Embryonic facial prominence (tissue), 1 donor: Measurements from ENCODE around the gene ADA.
"Not testable (repeated sequence)": the region's sequence is repeated elsewhere in the genome, so short reads cannot be mapped to it uniquely, and the experiment has no call there.

ENCODE experiments used
- DNase-seq: peaks from one replicate; pipeline ENCODE4 v3.0.0-alpha.2; 2016; ENCODE audit errors: extremely low spot score

ADA gene

DNA sequence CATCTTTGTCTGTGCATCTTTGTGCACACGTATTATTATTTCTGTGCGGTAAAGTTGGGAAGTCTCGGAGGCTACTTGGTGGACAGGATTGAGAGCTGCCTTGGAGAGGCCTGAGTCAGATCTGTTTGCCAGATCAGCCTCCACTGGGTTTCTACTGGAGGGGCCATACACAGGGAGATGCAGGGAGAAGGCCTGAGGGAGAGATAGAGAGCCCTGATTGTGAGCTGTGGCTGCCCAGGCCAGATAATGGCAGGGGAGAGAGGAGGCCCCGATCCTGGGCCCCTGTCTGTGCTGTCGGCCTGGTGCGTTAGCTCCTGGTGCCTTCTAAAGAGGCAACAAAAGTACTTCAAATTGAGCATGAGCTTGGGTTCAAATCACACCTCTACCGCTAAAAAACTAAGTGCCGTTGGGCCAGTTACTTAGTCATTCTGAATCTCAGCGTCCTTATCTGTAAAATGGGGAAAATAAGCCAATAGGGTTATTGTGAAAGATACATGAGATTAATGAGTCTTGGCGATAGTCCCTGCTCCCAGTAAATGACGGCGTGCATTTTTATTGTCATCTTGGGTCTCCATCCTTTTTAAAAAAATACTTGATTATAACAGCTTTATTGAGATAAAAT lies 27.6 kb upstream of the ADA start:
- DNase-seq = no peak

DNA sequence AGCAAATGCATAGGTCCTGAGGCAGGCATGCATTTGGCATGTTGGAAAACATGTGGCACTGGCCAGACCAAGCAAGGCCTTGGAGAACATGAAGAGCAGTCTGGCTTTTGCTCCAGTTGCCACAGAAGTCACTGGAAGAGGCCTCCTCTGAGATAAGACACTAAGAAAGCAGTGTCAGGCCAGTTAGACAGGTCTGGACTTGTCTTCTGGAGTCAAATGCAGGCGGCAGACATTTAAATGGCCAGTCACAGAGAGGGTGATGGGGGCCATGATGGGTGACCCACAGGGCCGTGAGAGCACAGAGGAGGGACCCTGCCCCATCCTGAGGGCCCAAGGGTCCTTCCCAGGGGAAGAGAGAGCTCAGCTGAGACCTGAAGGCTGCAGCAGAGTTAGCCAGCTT lies 26.7 kb upstream of the ADA start:
- no peak for DNase-seq

GRCh38 chr20:44672318-44672902 lies 20.9 kb upstream of the ADA start:
- DNase-seq = not testable (repeated sequence)

DNA sequence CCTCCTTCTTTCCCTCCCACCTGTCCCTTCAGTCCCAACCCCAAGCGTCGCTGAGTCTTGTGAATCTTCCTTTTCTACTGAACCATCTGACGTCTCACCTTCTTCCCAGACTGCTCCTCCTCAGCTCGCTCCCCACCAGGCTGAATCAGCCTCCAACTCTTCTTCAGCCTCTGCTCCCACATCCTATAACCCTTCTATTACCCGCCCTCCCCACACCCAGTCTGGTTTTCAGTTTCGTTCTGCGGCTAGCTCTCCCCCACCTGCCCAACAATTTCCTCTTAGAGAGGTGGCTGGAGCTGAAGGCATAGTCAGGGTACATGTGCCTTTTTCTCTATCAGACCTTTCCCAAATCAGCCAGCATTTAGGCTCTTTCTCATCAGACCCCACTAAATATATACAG lies 20.0 kb upstream of the ADA start:
- DNase-seq = not testable (repeated sequence)

GRCh38 chr20:44670851-44671250 lies 19.4 kb upstream of the ADA start:
- DNase-seq = not testable (repeated sequence)

GRCh38 chr20:44666066-44666465 lies 14.6 kb upstream of the ADA start:
- no peak for DNase-seq

- DNase-seq = no peak
These were observed 12.6 kb upstream of the ADA start for GRCh38 chr20:44664131-44664530.

DNA sequence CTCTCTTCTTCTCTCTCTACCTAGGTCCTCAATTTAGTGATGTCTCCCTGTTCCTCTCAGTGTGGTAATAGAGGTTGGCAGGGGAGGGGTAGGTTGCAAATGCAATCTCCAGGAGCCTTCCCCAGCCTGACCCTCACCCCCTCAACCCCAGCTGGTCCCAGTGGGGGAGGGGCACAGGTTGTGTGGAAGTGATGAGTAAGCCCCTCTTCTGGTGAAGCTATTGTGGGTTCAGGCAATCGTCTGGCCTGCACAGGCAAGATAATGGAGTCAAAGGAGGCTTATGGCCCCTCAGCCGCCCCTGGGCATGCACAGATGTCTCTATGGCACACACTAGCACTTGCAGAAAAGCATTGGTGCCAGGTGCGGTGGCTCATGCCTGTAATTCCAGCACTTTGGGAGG lies 10.8 kb upstream of the ADA start:
- DNase-seq = no peak

GRCh38 chr20:44660581-44660980 lies 9.1 kb upstream of the ADA start:
- DNase-seq = no peak

DNA sequence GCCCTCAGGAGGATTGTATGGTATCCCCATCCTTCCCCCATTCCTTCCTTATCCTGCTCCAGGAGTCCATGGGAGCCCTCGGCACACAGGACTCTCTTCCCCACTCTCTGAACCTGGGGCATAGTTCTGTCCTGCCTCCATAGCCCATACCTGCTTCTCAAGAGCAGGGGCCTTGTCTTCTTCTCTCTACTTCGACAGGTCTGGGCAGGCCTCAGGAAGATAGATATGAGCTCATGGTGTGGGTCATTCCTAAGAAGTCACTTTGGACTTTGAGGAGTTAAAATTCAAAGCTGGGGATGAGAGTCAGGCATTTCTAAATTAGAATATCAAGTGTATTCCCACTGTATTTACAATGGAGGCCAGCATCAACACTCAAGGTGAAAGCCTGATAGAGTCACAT lies 8.4 kb upstream of the ADA start:
- DNase-seq = no peak

- DNase-seq = no peak
These were observed 7.3 kb upstream of the ADA start for GRCh38 chr20:44658810-44659209.

- DNase-seq = no peak
These were observed 6.4 kb upstream of the ADA start for GRCh38 chr20:44657875-44658274.

DNA sequence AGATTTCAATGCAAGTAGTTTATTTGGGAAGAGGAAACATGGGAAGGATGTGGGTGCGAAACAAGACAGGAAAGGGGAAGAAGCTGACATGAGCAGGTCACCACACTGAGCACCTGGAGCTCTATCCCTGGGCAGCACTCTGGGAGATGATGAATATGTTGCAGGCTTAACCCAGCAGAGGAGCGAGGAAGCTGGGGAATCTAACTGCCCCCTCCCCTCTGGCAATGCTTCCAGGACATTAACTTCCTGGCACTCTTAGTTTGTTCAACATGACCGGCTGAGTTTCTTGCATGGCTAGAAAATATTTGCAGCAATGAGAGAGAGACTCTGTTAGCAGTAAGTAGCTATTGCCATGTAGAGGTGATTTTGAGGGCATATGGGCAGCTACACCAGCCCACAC lies 4.9 kb upstream of the ADA start:
- DNase-seq = no peak

GRCh38 chr20:44654210-44654609 lies 2.7 kb upstream of the ADA start:
- not testable (repeated sequence) for DNase-seq

- DNase-seq = no peak
These were observed 2.0 kb upstream of the ADA start for GRCh38 chr20:44653546-44653945.

- no peak for DNase-seq
These were observed 140 bp downstream of the ADA start for GRCh38 chr20:44651434-44651683.

DNA sequence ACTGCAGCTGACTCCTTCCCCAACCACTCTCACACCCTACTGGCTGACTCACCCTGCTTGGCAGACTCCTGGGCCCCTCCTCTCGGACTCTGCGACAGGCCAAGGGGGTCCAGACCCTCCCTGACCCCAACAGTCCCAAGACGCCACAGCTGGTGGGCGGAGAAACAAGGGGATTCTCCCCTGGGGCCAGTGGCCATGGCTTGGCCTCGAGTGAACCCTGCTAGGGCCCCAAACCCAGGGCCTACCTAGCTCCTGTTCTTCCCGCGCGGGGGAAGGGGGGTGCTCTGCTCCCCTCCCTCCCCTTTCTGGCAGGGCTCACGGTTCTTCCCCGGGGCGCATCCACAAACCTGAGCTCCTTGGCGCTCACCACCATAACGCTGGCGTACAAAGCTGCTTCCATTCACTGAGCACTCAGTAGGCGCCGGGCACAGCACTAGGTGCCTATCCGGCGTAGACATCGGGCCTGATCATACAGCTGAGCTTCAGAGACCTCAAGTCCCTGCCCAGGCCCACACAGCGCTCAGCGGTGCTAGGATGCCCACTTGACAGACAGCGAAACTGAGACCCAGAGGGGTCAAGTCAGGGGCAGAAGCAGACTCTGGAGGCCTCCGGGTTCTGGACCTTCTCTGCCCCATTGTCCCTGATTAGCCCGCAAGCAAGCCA lies 597 bp downstream of the ADA start:
- DNase-seq = no peak

DNA sequence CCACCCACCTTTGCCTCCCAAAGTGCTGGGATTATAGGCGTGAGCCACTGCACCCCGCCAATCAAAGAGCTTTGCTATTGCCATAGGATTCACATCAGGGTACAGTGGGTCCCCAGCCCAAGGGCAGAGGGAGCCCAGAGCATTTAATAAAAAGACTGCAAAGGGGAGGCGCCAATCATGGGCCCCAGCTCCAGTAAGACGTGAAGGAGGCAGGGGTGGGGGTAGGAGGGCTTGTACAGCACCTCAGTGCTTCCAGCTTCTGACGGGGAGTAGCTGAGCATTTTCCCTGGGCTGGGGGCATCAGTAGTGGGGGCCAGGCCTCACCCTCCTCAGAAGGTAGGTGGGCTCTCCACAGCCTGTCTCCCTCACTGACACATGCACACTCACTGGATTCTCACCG lies 1.5 kb downstream of the ADA start:
- no peak for DNase-seq

GRCh38 chr20:44649126-44649525 lies 2.4 kb downstream of the ADA start:
- DNase-seq = no peak

DNA sequence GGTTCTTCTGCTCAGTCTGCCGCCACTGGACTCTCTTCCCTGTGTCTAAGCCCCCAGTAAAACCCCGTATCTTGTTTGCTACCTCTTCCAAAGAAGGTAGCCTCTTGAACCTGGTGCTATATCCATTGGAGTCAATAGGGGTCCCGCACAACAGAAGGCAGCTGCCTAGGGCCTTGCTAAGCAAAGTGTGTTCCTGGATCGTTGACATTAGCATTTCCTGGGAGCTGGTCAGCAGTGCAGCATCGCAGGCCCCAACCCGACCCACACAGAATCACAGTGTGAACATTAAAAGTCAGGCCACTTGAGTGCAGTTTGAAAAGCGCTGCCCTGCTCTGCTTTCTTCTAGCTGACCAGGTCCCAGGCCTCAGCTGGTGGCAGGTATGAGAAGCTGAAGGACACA lies 2.9 kb downstream of the ADA start:
- DNase-seq = no peak

DNA sequence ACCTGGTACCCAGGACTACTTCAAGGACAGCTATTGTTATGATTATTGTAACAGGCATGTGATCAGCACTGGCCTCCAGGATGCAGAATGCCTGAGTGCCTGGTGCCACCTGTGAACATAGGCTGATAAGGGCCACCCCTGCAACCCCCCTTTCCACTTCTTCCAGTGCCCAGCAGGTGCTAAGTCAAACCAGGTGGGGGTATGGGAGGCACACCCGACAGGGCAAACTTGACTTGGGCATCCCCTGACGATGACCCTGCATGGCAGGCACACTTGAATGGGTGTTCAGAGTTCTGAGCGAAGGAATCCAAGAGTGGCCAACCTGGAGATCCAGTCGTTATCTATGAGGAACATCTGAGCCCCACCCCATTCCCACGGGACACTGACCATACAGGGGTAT lies 3.4 kb downstream of the ADA start:
- no peak for DNase-seq

- DNase-seq = no peak
These were observed 4.7 kb downstream of the ADA start for GRCh38 chr20:44646641-44647274.

DNA sequence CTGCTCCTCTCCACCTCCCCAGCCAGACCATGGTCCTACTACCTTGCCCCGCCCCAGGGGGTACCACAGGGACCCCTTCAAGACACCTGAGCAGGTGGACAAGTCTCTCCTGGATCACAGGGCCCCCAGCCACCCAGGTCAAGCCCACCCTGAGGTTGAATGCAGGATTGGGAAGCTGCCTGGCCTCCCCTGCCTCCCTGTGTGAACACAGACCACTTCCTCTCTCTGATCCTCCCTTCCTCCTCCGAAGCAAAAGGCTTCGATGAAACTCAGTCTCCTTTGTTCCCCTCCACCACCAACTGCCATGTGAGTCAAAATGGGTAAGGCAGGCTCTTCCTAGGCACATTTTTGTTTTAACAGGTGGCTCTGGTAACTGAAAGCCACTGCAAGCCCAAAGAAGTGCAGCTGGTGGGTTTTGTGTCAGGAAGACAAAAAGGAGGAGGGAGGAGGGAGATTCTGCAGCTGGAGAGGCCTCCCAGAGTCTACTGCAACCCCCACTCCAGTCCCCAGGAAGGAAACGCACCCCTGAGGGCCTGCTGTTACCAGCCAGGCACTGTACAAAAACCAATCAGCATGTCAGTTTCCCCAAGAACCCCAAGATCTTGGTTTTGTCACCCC lies 5.4 kb downstream of the ADA start:
- no peak for DNase-seq
